Tibial nerve (tissue), 4 donors: ENCODE results near the gene MAU2.

ENCODE experiments used
- CTCF ChIP-seq, 5 experiments: fragments of 200-600 bp in 3 of 5; fragments of 450-650 bp in 2 of 5; sonication (generic) in 3 of 5; IDR thresholded peaks; one replicate each; pipeline ENCODE4 v1.5.1; 2016 to 2019; ENCODE audit warnings: antibody characterized with exemption in 5 of 5, mild to moderate bottlenecking in 3 of 5, moderate library complexity in 2 of 5
- EP300 ChIP-seq, 2 donors: sonication (generic); formaldehyde crosslinking; IDR thresholded peaks; one replicate each; pipeline ENCODE4 v1.6.1; 2017; ENCODE audit warnings: antibody characterized with exemption in 2 of 2, mild to moderate bottlenecking in 1 of 2
- POLR2A ChIP-seq, 2 donors: fragments of 450-650 bp; IDR thresholded peaks; one replicate each; pipeline ENCODE4 v1.6.1; 2017; ENCODE audit warnings: antibody characterized with exemption in 2 of 2, mild to moderate bottlenecking in 2 of 2, moderate library complexity in 2 of 2

DNA sequence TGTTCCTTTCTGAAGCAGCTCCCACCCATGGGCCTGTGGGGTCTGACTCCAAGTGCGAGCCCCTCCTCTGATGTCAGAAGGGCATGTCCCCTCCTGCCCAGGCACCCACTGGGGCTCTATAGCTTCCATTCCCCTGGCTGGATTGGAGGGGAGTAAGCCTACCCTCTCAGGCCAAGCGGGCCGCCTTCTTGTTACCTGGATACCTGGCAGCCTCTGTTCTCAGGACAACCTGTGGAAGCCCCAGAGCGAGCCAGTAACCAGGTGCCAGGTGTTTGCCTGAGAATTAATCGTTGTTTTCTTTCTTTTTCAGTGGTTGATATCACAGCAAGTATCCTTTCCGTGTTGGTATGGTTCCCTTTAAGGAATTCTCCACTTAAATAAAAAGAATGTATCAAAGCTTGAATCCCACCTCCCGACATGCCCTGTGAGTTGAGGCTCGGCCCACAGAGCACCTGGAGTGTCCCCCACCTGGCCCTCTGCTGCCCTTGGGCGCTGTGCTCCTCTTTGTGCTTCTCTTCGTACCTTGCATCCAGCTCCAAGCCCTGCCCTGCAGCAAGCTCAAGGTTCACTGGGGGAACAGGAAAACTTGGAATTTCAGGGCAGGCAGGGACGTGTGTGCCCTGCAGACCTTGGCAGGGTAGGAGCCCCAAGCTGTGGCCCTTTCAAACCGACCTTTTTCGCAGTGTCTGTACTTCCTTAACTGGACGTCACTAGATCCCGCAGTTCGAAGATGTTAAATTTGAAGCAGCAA is 15.0 kb downstream of the MAU2 start:
- TF ChIP-seq POLR2A (IDR thresholded peaks at IDR 0.05): no peak
- TF ChIP-seq CTCF (IDR thresholded peaks at IDR 0.05): no peak
- no peak for TF ChIP-seq EP300 (IDR thresholded peaks at IDR 0.05)
